ENCODE measurements around the gene ESM1.

GRCh38 chr5:54959673-54960418 lies 25.5 kb downstream of the ESM1 start:
- TF ChIP-seq POLR2A (IDR thresholded peaks at IDR 0.05; ENCODE audit: low read depth, low read length) (no peak), POLR2AphosphoS5 (IDR thresholded peaks at IDR 0.05; ENCODE audit: low read depth, low read length) (no peak), TAF1 (IDR thresholded peaks at IDR 0.05; ENCODE audit: low read depth, low read length) (no peak), SPI1 (IDR thresholded peaks at IDR 0.05; ENCODE audit: low read depth, low read length) (no peak)

Data from GM12891 (cell line).